IPS-20b (cell line): ENCODE results near the gene TRPM1.

Experiments
- H3K27ac ChIP-seq: one replicate; pipeline ENCODE4 v1.5.1; 2013; ENCODE audit warnings: low read length
- H3K27me3 ChIP-seq: 2 replicates; pipeline ENCODE4 v1.6.1; 2013; ENCODE audit warnings: mild to moderate bottlenecking, low read length, inconsistent platforms; ENCODE audit not compliant: insufficient read depth
- H3K36me3 ChIP-seq: 2 replicates; pipeline ENCODE4 v1.6.1; 2013; ENCODE audit warnings: low read depth, mild to moderate bottlenecking, inconsistent platforms, low read length, moderate library complexity; ENCODE audit not compliant: insufficient read depth
- H3K4me1 ChIP-seq: 2 replicates; pipeline ENCODE4 v1.6.1; 2013; ENCODE audit warnings: mild to moderate bottlenecking, control low read depth, inconsistent platforms, low read length, moderate library complexity; ENCODE audit not compliant: insufficient read depth
- H3K4me3 ChIP-seq: 2 replicates; pipeline ENCODE4 v1.5.1; 2013; ENCODE audit warnings: mild to moderate bottlenecking, low read length, inconsistent platforms
- H3K9ac ChIP-seq: 2 replicates; pipeline ENCODE4 v1.6.1; 2013; ENCODE audit warnings: low read depth, mild to moderate bottlenecking, inconsistent platforms, low read length, moderate library complexity
- H3K9me3 ChIP-seq: 2 replicates; pipeline ENCODE4 v1.6.1; 2013; ENCODE audit warnings: mild to moderate bottlenecking, low read depth, low read length, inconsistent platforms; ENCODE audit not compliant: insufficient read depth

The TRPM1 gene

GRCh38 chr15:31135523-31135922 is 34.0 kb upstream of the TRPM1 start:
- H3K36me3 ChIP-seq: no peaks in the 10 kb centered on the region
- peaks cover 11% of the 10 kb centered on the region; the same call in 1 of the 2 replicates for H3K4me1 ChIP-seq
- H3K9me3 ChIP-seq: peaks cover 15% of the 10 kb centered on the region
- no peak overlapping the region for H3K4me3 ChIP-seq
- H3K9ac ChIP-seq: no peak overlapping the region
- H3K27me3 ChIP-seq: no peaks in the 10 kb centered on the region
- H3K27ac ChIP-seq: no peak overlapping the region

- peaks cover 15% of the 10 kb centered on the region for H3K9me3 ChIP-seq
- peaks cover 2% of the 10 kb centered on the region; the same call in 1 of the 2 replicates for H3K27me3 ChIP-seq
- H3K4me3 ChIP-seq: no peak overlapping the region
- H3K27ac ChIP-seq: no peak overlapping the region
- no peak overlapping the region for H3K9ac ChIP-seq
- no peaks in the 10 kb centered on the region for H3K36me3 ChIP-seq
- peaks cover 11% of the 10 kb centered on the region; the same call in 1 of the 2 replicates for H3K4me1 ChIP-seq
These were observed 32.4 kb upstream of the TRPM1 start for GRCh38 chr15:31133890-31134289.

- Histone ChIP-seq H3K9me3 (peaks cover 9% of the 10 kb centered on the region), H3K27me3 (peaks cover 4% of the 10 kb centered on the region; the same call in 1 of the 2 replicates), H3K4me3 (no peak overlapping the region), H3K9ac (no peak overlapping the region), H3K27ac (no peak overlapping the region), H3K4me1 (peaks cover 9% of the 10 kb centered on the region; the same call in 1 of the 2 replicates), H3K36me3 (no peaks in the 10 kb centered on the region)
These were observed 30.4 kb upstream of the TRPM1 start for GRCh38 chr15:31131853-31132375.

- Histone ChIP-seq H3K36me3 (no peaks in the 10 kb centered on the region), H3K27me3 (peaks cover 4% of the 10 kb centered on the region; the same call in 1 of the 2 replicates), H3K4me3 (no peak overlapping the region), H3K9ac (no peak overlapping the region), H3K4me1 (no peaks in the 10 kb centered on the region), H3K9me3 (peaks cover 9% of the 10 kb centered on the region), H3K27ac (no peak overlapping the region)
These were observed 29.2 kb upstream of the TRPM1 start for GRCh38 chr15:31130576-31131237.

GRCh38 chr15:31129769-31130303 is 28.3 kb upstream of the TRPM1 start:
- Histone ChIP-seq H3K36me3 (no peaks in the 10 kb centered on the region), H3K4me3 (no peak overlapping the region), H3K27ac (no peak overlapping the region), H3K4me1 (no peaks in the 10 kb centered on the region), H3K9me3 (peaks cover 9% of the 10 kb centered on the region), H3K9ac (no peak overlapping the region), H3K27me3 (peaks cover 4% of the 10 kb centered on the region; the same call in 1 of the 2 replicates)

- H3K27me3 ChIP-seq: peaks cover 4% of the 10 kb centered on the region; the same call in 1 of the 2 replicates
- no peaks in the 10 kb centered on the region for H3K36me3 ChIP-seq
- H3K4me1 ChIP-seq: no peaks in the 10 kb centered on the region
- no peak overlapping the region for H3K4me3 ChIP-seq
- H3K9ac ChIP-seq: no peak overlapping the region
- no peak overlapping the region for H3K27ac ChIP-seq
- H3K9me3 ChIP-seq: peaks cover 5% of the 10 kb centered on the region
These were observed 27.6 kb upstream of the TRPM1 start for GRCh38 chr15:31128919-31129768.

- Histone ChIP-seq H3K4me3 (no peak overlapping the region), H3K27me3 (peaks cover 4% of the 10 kb centered on the region; the same call in 1 of the 2 replicates), H3K4me1 (no peaks in the 10 kb centered on the region), H3K9ac (no peak overlapping the region), H3K9me3 (no peaks in the 10 kb centered on the region), H3K27ac (no peak overlapping the region), H3K36me3 (no peaks in the 10 kb centered on the region)
These were observed 27.0 kb upstream of the TRPM1 start for GRCh38 chr15:31128477-31128876.

- Histone ChIP-seq H3K9me3 (peaks cover 3% of the 10 kb centered on the region), H3K9ac (no peak overlapping the region), H3K27me3 (peaks cover 4% of the 10 kb centered on the region; the same call in 1 of the 2 replicates), H3K4me1 (no peaks in the 10 kb centered on the region), H3K27ac (no peak overlapping the region), H3K36me3 (no peaks in the 10 kb centered on the region), H3K4me3 (no peak overlapping the region)
These were observed 26.2 kb upstream of the TRPM1 start for GRCh38 chr15:31127596-31128261.

GRCh38 chr15:31125061-31125460 is 23.5 kb upstream of the TRPM1 start:
- Histone ChIP-seq H3K9me3 (peaks cover 5% of the 10 kb centered on the region), H3K27me3 (peaks cover 4% of the 10 kb centered on the region; the same call in 1 of the 2 replicates), H3K36me3 (no peaks in the 10 kb centered on the region), H3K27ac (no peak overlapping the region), H3K4me1 (no peaks in the 10 kb centered on the region), H3K9ac (no peak overlapping the region), H3K4me3 (no peak overlapping the region)

GRCh38 chr15:31116423-31117030 is 15.0 kb upstream of the TRPM1 start:
- Histone ChIP-seq H3K4me1 (no peaks in the 10 kb centered on the region), H3K4me3 (no peak overlapping the region), H3K27me3 (no peaks in the 10 kb centered on the region), H3K9ac (no peak overlapping the region), H3K36me3 (no peaks in the 10 kb centered on the region), H3K27ac (no peak overlapping the region), H3K9me3 (peaks cover 5% of the 10 kb centered on the region; the same call in 1 of the 2 replicates)
